ENCODE data around the gene PSMD11.

Gene PSMD11

GRCh38 chr17:32489320-32490100, 45.2 kb downstream of the PSMD11 start:
- DNase-seq (ENCODE audit: low read depth, low spot score): no peak

GRCh38 chr17:32490101-32490482, 45.8 kb downstream of the PSMD11 start:
- no peak for DNase-seq (ENCODE audit: low read depth, low spot score)

GRCh38 chr17:32491371-32492263, 47.3 kb downstream of the PSMD11 start:
- DNase-seq (ENCODE audit: low read depth, low spot score): no peak

- DNase-seq (ENCODE audit: low read depth, low spot score): no peak
Measured at GRCh38 chr17:32492264-32492589, 47.9 kb downstream of the PSMD11 start.

- DNase-seq (ENCODE audit: low read depth, low spot score): no peak
Measured at GRCh38 chr17:32492648-32493289, 48.5 kb downstream of the PSMD11 start.

- no peak for DNase-seq (ENCODE audit: low read depth, low spot score)
Measured at GRCh38 chr17:32493571-32493970, 49.3 kb downstream of the PSMD11 start.

- no peak for DNase-seq (ENCODE audit: low read depth, low spot score)
Measured at GRCh38 chr17:32493976-32494513, 49.7 kb downstream of the PSMD11 start.

GRCh38 chr17:32494621-32495358, 50.5 kb downstream of the PSMD11 start:
- no peak for DNase-seq (ENCODE audit: low read depth, low spot score)

- no peak for DNase-seq (ENCODE audit: low read depth, low spot score)
Measured at GRCh38 chr17:32495359-32496231, 51.3 kb downstream of the PSMD11 start.

GRCh38 chr17:32496395-32497073, 52.2 kb downstream of the PSMD11 start:
- DNase-seq (ENCODE audit: low read depth, low spot score): no peak

GRCh38 chr17:32497431-32498205, 53.3 kb downstream of the PSMD11 start:
- no peak for DNase-seq (ENCODE audit: low read depth, low spot score)

GRCh38 chr17:32498391-32498790, 54.1 kb downstream of the PSMD11 start:
- no peak for DNase-seq (ENCODE audit: low read depth, low spot score)

GRCh38 chr17:32502013-32502412, 57.7 kb downstream of the PSMD11 start:
- DNase-seq (ENCODE audit: low read depth, low spot score): no peak

- DNase-seq (ENCODE audit: low read depth, low spot score): no peak
Measured at GRCh38 chr17:32502710-32503109, 58.4 kb downstream of the PSMD11 start.

GRCh38 chr17:32503251-32504165, 59.2 kb downstream of the PSMD11 start:
- no peak for DNase-seq (ENCODE audit: low read depth, low spot score)

GRCh38 chr17:32504166-32504990, 60.1 kb downstream of the PSMD11 start:
- DNase-seq (ENCODE audit: low read depth, low spot score): no peak

- DNase-seq (ENCODE audit: low read depth, low spot score): no peak
Measured at GRCh38 chr17:32508926-32509325, 64.6 kb downstream of the PSMD11 start.

All from smooth muscle cell of the brain vasculature (primary cell).